ENCODE results near the gene EYA3.

EYA3 gene

DNA sequence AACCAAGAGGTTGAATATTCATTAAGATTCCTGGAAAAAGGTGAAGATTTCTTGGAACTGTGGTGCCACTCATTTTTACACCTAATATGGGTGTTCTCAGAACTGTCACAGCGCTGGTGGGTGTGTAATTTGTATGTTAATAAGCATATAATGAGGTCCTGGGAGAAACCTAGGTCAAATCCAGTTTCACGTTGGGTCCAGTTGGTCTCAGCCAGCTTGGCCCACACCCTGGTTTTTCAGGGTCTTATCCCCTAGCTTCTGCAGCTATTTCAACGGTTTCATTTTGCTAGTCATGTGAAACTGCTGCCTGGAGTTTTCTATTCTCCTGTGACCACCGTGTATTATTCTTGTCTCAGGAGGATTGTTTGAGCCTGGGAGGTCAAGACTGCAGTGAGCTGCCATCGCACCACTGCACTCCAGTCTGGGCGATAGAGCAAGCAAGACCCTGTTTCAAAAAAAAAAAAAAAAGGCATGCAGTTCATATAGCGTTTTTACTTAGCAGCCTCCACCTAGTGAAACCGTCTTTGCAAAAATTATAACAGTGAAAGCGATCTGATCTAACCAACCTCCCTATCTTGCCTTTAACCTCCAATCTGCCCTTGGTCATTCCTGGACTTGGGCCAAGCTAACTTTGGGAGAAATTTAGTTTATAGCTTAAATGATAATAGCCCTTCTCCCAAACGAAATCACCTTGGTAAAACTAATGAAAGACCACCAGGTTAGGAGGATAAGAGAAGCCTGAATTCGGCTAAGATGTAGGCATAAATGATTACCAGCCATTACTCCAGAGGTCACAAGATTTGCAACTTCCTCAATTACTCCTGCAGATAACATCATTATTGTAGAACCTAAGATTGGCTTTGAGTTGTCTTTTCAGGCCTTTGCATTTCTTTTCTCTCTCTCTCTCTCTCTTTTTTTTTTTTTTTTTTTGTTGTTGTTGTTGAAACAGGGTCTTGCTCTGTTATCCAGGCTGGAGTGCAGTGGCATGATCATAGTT lies 44.1 kb upstream of the EYA3 start:
- no peak overlapping the region for H3K4me3 ChIP-seq (ENCODE audit: low read length)
- no peak for DNase-seq (ENCODE audit: low read depth)
- no peak for TF ChIP-seq CTCF (IDR thresholded peaks at IDR 0.05; ENCODE audit: insufficient read depth, low read depth, low read length, missing control alignments)

- no peak for DNase-seq (ENCODE audit: low read depth)
- no peak for TF ChIP-seq CTCF (IDR thresholded peaks at IDR 0.05; ENCODE audit: insufficient read depth, low read depth, low read length, missing control alignments)
- H3K4me3 ChIP-seq (ENCODE audit: low read length): no peak overlapping the region
These were observed 42.5 kb upstream of the EYA3 start for GRCh38 chr1:28130901-28131300.

DNA sequence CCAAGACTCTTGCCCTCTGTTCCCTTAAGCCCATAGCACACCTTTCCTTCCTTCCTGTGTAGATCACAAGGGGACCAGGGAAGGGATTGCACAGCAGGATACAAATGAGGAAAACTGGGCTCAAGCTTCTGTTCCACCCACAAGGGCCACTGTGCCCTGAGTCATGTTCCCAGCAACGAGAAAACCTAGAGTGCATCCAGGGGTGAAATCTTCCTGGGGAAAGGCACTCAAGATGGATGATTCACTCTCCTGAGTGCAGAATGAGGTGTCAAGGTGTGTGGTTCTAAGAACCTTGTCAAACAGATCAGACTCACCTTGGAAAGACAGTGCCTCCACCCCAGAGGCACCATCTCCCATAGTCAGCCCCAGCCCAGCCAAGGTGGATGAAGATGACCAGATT lies 40.7 kb upstream of the EYA3 start:
- no peak overlapping the region for H3K4me3 ChIP-seq (ENCODE audit: low read length)
- no peak for TF ChIP-seq CTCF (IDR thresholded peaks at IDR 0.05; ENCODE audit: insufficient read depth, low read depth, low read length, missing control alignments)

GRCh38 chr1:28127617-28128257 lies 39.3 kb upstream of the EYA3 start:
- DNase-seq (ENCODE audit: low read depth): no peak
- TF ChIP-seq CTCF (IDR thresholded peaks at IDR 0.05; ENCODE audit: insufficient read depth, low read depth, low read length, missing control alignments): no peak
- H3K4me3 ChIP-seq (ENCODE audit: low read length): no peak overlapping the region

More for the DNA sequence above, 40.7 kb upstream of the EYA3 start:
- DNase-seq (ENCODE audit: low read depth): peak; percentile 99

- TF ChIP-seq CTCF (IDR thresholded peaks at IDR 0.05; ENCODE audit: insufficient read depth, low read depth, low read length, missing control alignments): no peak
- H3K4me3 ChIP-seq (ENCODE audit: low read length): no peak overlapping the region
- no peak for DNase-seq (ENCODE audit: low read depth)
These were observed 38.5 kb upstream of the EYA3 start for GRCh38 chr1:28126783-28127490.

DNA sequence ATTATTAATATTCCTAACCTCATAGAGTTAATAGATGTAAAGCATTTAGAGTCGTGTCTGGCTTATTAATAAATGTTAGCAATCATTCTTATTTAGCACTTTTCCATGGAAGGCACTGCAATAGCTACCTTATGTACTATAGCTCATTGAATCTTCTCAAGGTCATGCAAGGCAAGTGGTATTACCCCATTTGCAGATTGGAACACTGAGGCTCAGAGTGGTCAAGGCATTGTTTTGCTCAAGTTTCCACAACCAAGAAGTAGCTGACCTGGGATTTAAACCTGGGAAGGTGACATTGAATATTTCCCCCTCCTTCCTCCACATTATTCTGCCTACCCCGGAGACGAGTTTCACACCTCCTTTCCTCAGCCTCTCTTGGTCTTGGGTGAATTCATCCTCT lies 37.8 kb upstream of the EYA3 start:
- DNase-seq (ENCODE audit: low read depth): no peak

More for the DNA sequence above, 37.8 kb upstream of the EYA3 start:
- H3K4me3 ChIP-seq (ENCODE audit: low read length): no peak overlapping the region
- TF ChIP-seq CTCF (IDR thresholded peaks at IDR 0.05; ENCODE audit: insufficient read depth, low read depth, low read length, missing control alignments): no peak

All from epithelial cell of esophagus (primary cell).